HL-60 (cell line): ENCODE measurements around the gene CHAD.
A peak's percentile ranks its signal among the peaks of the same experiment; 100 is the strongest.
"Not testable (repeated sequence)": the region's sequence is repeated elsewhere in the genome, so short reads cannot be mapped to it uniquely, and the experiment has no call there.

Experiments used
- DNase-seq, 2 experiments: peaks; one replicate each; pipeline ENCODE4 v3.0.0-alpha.2; 2010 to 2020; ENCODE audit warnings: low read depth in 1 of 2, low spot score in 1 of 2
- H3K27ac ChIP-seq: fragments of 250-450 bp; sonication (Bioruptor Pico); replicated peaks from 2 replicates; pipeline ENCODE4 v1.5.1; 2020; ENCODE audit warnings: mild to moderate bottlenecking, moderate library complexity
- H3K27me3 ChIP-seq: fragments of 250-450 bp; sonication (Bioruptor Pico); 2 replicates; pipeline ENCODE4 v1.5.1; 2021; ENCODE audit warnings: mild to moderate bottlenecking, moderate library complexity; ENCODE audit not compliant: insufficient read depth, poor library complexity, severe bottlenecking
- H3K4me3 ChIP-seq: replicated peaks from 2 replicates; pipeline ENCODE4 v1.5.1; 2011; ENCODE audit warnings: mild to moderate bottlenecking, control low read depth, low read length; ENCODE audit not compliant: insufficient read depth
- CTCF ChIP-seq: IDR thresholded peaks from one replicate; pipeline ENCODE4 v1.5.1; 2011; ENCODE audit warnings: low read length, control low read depth, inconsistent platforms; ENCODE audit not compliant: insufficient read depth
- GABPA ChIP-seq: IDR thresholded peaks from 2 replicates; pipeline ENCODE4 v1.6.1; 2012; ENCODE audit warnings: low read depth
- POLR2AphosphoS5 ChIP-seq: IDR thresholded peaks from 2 replicates; pipeline ENCODE4 v1.6.1; 2012; ENCODE audit warnings: low read depth
- REST ChIP-seq: IDR thresholded peaks from 2 replicates; pipeline ENCODE4 v1.6.1; 2012; ENCODE audit warnings: low read depth; ENCODE audit not compliant: insufficient replicate concordance
- SPI1 ChIP-seq: IDR thresholded peaks from 2 replicates; pipeline ENCODE4 v1.6.1; 2012; ENCODE audit warnings: low read depth, mild to moderate bottlenecking, borderline replicate concordance

CHAD gene

GRCh38 chr17:50478391-50479381 lies 10.0 kb upstream of the CHAD start, which contains the start of gene RSAD1:
Gene RSAD1, plus strand, starts transcription at chr17:50478860. Its CDS starts 25 bp downstream, at chr17:50478885.
- DNase-seq, result peak; percentile 84 to 89
- peak; percentile 14 for TF ChIP-seq CTCF
- peak; percentile 34; the same call in 1 of the 2 replicates for TF ChIP-seq GABPA
- TF ChIP-seq POLR2AphosphoS5, result peak; percentile 60; the same call in 1 of the 2 replicates
- TF ChIP-seq SPI1, result no peak
- TF ChIP-seq REST, result no peak
- H3K27ac ChIP-seq, result peak within 1 kb of the TSS; percentile 59
- H3K27me3 ChIP-seq, result no peaks in the 10 kb centered on the region
- H3K4me3 ChIP-seq, result peak within 1 kb of the TSS; percentile 78

GRCh38 chr17:50477976-50478375 lies 9.3 kb upstream of the CHAD start:
- H3K4me3 ChIP-seq, result no peak overlapping the region; the same call in 1 of the 2 replicates
- no peak for DNase-seq
- no peaks in the 10 kb centered on the region for H3K27me3 ChIP-seq
- peak overlapping the region; percentile 59 for H3K27ac ChIP-seq
- TF ChIP-seq POLR2AphosphoS5 (no peak), SPI1 (no peak), GABPA (no peak), CTCF (no peak), REST (no peak)

- Histone ChIP-seq H3K4me3 (no peak overlapping the region), H3K27ac (no peak overlapping the region), H3K27me3 (no peaks in the 10 kb centered on the region)
- TF ChIP-seq GABPA (no peak), REST (no peak), CTCF (no peak), SPI1 (no peak), POLR2AphosphoS5 (no peak)
- DNase-seq, result no peak
Measured at GRCh38 chr17:50476545-50477315, 8.1 kb upstream of the CHAD start.

GRCh38 chr17:50475775-50476544 lies 7.3 kb upstream of the CHAD start:
- not testable (repeated sequence) for DNase-seq, H3K27ac ChIP-seq, H3K4me3 ChIP-seq, H3K27me3 ChIP-seq
